ENCODE data around the gene MECR. TPM values are rescaled to one million over a fixed set of nuclear protein-coding genes. Genes with fewer than 3 reads are reported as not detected.

Gene MECR
- total RNA-seq, 6 donors from 2014 or later: 16.7 to 30.1 (median 18.5) TPM

GRCh38 chr1:29211086-29212030, 19.4 kb downstream of the MECR start:
- H3K36me3 ChIP-seq: peaks cover 0 to 52% (median 16%) of the 10 kb centered on the region in 4 donors
- WGBS, 2 donors: 88 to 92% methylated on average over 12 of the region's 12 CpGs
- H3K4me1 ChIP-seq: no peaks in the 10 kb centered on the region
- TF ChIP-seq CTCF (IDR thresholded peaks at IDR 0.05) (no peak), EP300 (IDR thresholded peaks at IDR 0.05) (no peak), POLR2A (IDR thresholded peaks at IDR 0.05) (no peak), POLR2AphosphoS5 (IDR thresholded peaks at IDR 0.05) (no peak)
- H3K9me3 ChIP-seq: no peaks in the 10 kb centered on the region
- no peak overlapping the region for H3K4me3 ChIP-seq
- no peak for DNase-seq
- H3K27me3 ChIP-seq: no peaks in the 10 kb centered on the region
- no peak overlapping the region for H3K27ac ChIP-seq
- no peak for ATAC-seq (ENCODE audit: low FRiP score in 2 of 2)

- ATAC-seq (ENCODE audit: low FRiP score in 2 of 2) (no peak), DNase-seq (no peak)
- Histone ChIP-seq H3K4me3 (no peak overlapping the region), H3K4me1 (no peaks in the 10 kb centered on the region), H3K9me3 (no peaks in the 10 kb centered on the region), H3K27me3 (no peaks in the 10 kb centered on the region), H3K36me3 (peaks cover 0 to 52% (median 14%) of the 10 kb centered on the region in 4 donors), H3K27ac (no peak overlapping the region)
- WGBS, 2 donors: 60 to 63% methylated on average over 6 to 7 of the region's 7 CpGs
- TF ChIP-seq CTCF (IDR thresholded peaks at IDR 0.05) (no peak), POLR2A (IDR thresholded peaks at IDR 0.05) (no peak), POLR2AphosphoS5 (IDR thresholded peaks at IDR 0.05) (no peak), EP300 (IDR thresholded peaks at IDR 0.05) (no peak)
These were observed 20.3 kb downstream of the MECR start for GRCh38 chr1:29210278-29211085.

DNA sequence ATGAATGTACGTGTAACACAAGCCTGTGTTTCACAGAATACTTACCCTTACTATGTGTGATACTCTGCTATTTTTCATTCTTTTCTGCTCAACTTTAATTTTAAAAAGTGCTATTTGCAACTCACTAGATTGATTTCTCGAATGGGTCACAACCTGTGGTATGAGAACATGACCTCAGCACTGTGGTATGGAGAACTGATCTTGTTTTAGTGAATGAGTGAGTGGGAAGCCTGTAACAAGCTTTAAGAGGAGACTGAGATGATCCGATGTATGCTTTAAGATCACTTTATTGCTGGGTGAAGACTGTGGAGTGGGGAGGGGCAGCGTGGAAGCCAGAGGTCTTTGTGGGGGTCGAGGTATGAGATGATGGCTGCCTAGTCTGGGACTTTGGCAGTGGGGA, 21.6 kb downstream of the MECR start:
- DNase-seq (no peak), ATAC-seq (ENCODE audit: low FRiP score in 2 of 2) (no peak)
- Histone ChIP-seq H3K9me3 (no peaks in the 10 kb centered on the region), H3K27ac (no peak overlapping the region), H3K4me3 (no peak overlapping the region), H3K4me1 (no peaks in the 10 kb centered on the region), H3K27me3 (no peaks in the 10 kb centered on the region), H3K36me3 (peaks cover 0 to 53% (median 13%) of the 10 kb centered on the region in 4 donors)
- WGBS, 2 donors: 79 to 80% methylated on average over 5 of the region's 5 CpGs
- TF ChIP-seq POLR2A (IDR thresholded peaks at IDR 0.05): no peak
- no peak for TF ChIP-seq POLR2AphosphoS5 (IDR thresholded peaks at IDR 0.05)
- TF ChIP-seq EP300 (IDR thresholded peaks at IDR 0.05): no peak
- TF ChIP-seq CTCF (IDR thresholded peaks at IDR 0.05): no peak

- Histone ChIP-seq H3K9me3 (no peaks in the 10 kb centered on the region), H3K4me3 (no peak overlapping the region), H3K27me3 (no peaks in the 10 kb centered on the region), H3K36me3 (peaks cover 0 to 56% (median 14%) of the 10 kb centered on the region in 4 donors), H3K4me1 (no peaks in the 10 kb centered on the region), H3K27ac (no peak overlapping the region)
- 47 to 53% methylated on average over 4 of the region's 4 CpGs for WGBS, 2 donors
- ATAC-seq (ENCODE audit: low FRiP score in 2 of 2): no peak
- TF ChIP-seq POLR2A (IDR thresholded peaks at IDR 0.05): no peak
- no peak for DNase-seq
These were observed 22.3 kb downstream of the MECR start for GRCh38 chr1:29208442-29208841.

Measured in upper lobe of left lung (tissue), 6 donors.